Liver (tissue), 9 donors: ENCODE results near the gene UBA3. TPM values are rescaled to one million over a fixed set of nuclear protein-coding genes. Genes with fewer than 3 reads are reported as not detected.

Source experiments
- DNase-seq: peaks from one replicate; pipeline ENCODE4 v3.0.0-alpha.2; 2017; ENCODE audit warnings: low spot score
- H3K27ac ChIP-seq, 2 donors: one replicate each; pipeline ENCODE4 v1.7.0; 2013; ENCODE audit warnings: inconsistent platforms in 2 of 2, low read length in 2 of 2, control low read depth in 1 of 2, low read depth in 1 of 2, mild to moderate bottlenecking in 1 of 2
- H3K27me3 ChIP-seq, 4 donors: one replicate each; pipeline versions ENCODE4 v1.6.1 to v1.7.0; 2013; ENCODE audit warnings: low read length in 3 of 4, inconsistent platforms in 1 of 4, mild to moderate bottlenecking in 1 of 4, moderate library complexity in 1 of 4; ENCODE audit not compliant: control insufficient read depth in 4 of 4, insufficient read depth in 4 of 4
- H3K36me3 ChIP-seq, 4 donors: one replicate each; pipeline versions ENCODE4 v1.6.1 to v1.7.0; 2013; ENCODE audit warnings: low read length in 3 of 4, mild to moderate bottlenecking in 3 of 4, low read depth in 1 of 4, moderate library complexity in 1 of 4; ENCODE audit not compliant: control insufficient read depth in 4 of 4, insufficient read depth in 3 of 4
- H3K4me1 ChIP-seq, 4 donors: one replicate each; pipeline versions ENCODE4 v1.6.1 to v1.7.0; 2013; ENCODE audit warnings: low read length in 3 of 4, mild to moderate bottlenecking in 3 of 4, moderate library complexity in 1 of 4; ENCODE audit not compliant: control insufficient read depth in 4 of 4, insufficient read depth in 4 of 4
- H3K4me3 ChIP-seq, 3 donors: one replicate each; pipeline versions ENCODE4 v1.6.1 to v1.7.0; 2013; ENCODE audit warnings: low read length in 3 of 3, control low read depth in 1 of 3, low read depth in 1 of 3, mild to moderate bottlenecking in 1 of 3
- H3K9ac ChIP-seq, 2 donors: one replicate each; pipeline ENCODE4 v1.7.0; 2013; ENCODE audit warnings: low read length in 2 of 2, mild to moderate bottlenecking in 2 of 2, moderate library complexity in 2 of 2, control low read depth in 1 of 2, low read depth in 1 of 2
- H3K9me3 ChIP-seq, 4 donors: one replicate each; pipeline versions ENCODE4 v1.6.1 to v1.7.0; 2013; ENCODE audit warnings: low read length in 3 of 4; ENCODE audit not compliant: control insufficient read depth in 4 of 4
- ATF3 ChIP-seq: IDR thresholded peaks from 2 replicates; pipeline ENCODE4 v1.6.1; 2016; ENCODE audit warnings: antibody characterized with exemption
- EGR1 ChIP-seq, 2 donors: IDR thresholded peaks; 2 replicates each; pipeline ENCODE4 v1.6.1; 2016 to 2018; ENCODE audit warnings: antibody characterized with exemption in 2 of 2, low read depth in 2 of 2
- FOXA1 ChIP-seq: IDR thresholded peaks from 2 replicates; pipeline ENCODE4 v1.6.1; 2016; ENCODE audit warnings: antibody characterized with exemption
- GABPA ChIP-seq, 2 donors: IDR thresholded peaks in 1 of 2; conservative IDR thresholded peaks in 1 of 2; 2 replicates each; pipeline ENCODE4 v1.6.1; 2016; ENCODE audit warnings: antibody characterized with exemption in 2 of 2, mild to moderate bottlenecking in 1 of 2, moderate library complexity in 1 of 2
- JUND ChIP-seq, 2 donors: IDR thresholded peaks; 2 replicates each; pipeline ENCODE4 v1.6.1; 2016; ENCODE audit warnings: antibody characterized with exemption in 2 of 2
- RAD21 ChIP-seq, 2 donors: IDR thresholded peaks; 2 replicates each; pipeline ENCODE4 v1.6.1; 2016; ENCODE audit warnings: antibody characterized with exemption in 2 of 2, mild to moderate bottlenecking in 2 of 2
- REST ChIP-seq: IDR thresholded peaks from 2 replicates; pipeline ENCODE4 v1.6.1; 2016; ENCODE audit warnings: antibody characterized with exemption, mild to moderate bottlenecking
- YY1 ChIP-seq: IDR thresholded peaks from 2 replicates; pipeline ENCODE4 v1.6.1; 2016; ENCODE audit warnings: antibody characterized with exemption, mild to moderate bottlenecking
- WGBS: extraction: QIAGEN DNeasy Blood & Tissue Kit; methylation state at CpG from one replicate; pipeline ENCODE4 v1.1.7; 2013; 5-methylcytosine and 5-hydroxymethylcytosine counted together
- polyA plus RNA-seq, 2 donors: library from polyadenylated mRNA; stranded (reverse) in 1 of 2; unstranded in 1 of 2; fragments of 200-250 nt in 1 of 2; fragments of >200 nt in 1 of 2; fragmentation: Nextera tagmentation in 1 of 2; extraction: Ambion mirVana in 1 of 2; gene quantifications; one replicate each; pipeline versions ENCODE4 v1.2.1 to v1.2.3, GENCODE V29; 2013 to 2015
- total RNA-seq, 2 donors: library from RNA; depleted of rRNA; stranded (reverse); fragments of >200 nt; gene quantifications; one replicate each; pipeline ENCODE4 v1.2.3, GENCODE V29; 2014
- TF ChIP-seq, protein P1 (sequence below): fragments of 150-350 bp; IDR thresholded peaks from 2 replicates; pipeline ENCODE4 v1.5.1; 2017; ENCODE audit warnings: improper control_type of control experiment, low read depth, low read length; ENCODE audit not compliant: missing input control
- TF ChIP-seq, protein P2 (sequence below): IDR thresholded peaks from 2 replicates; pipeline ENCODE4 v1.6.1; 2016; ENCODE audit warnings: antibody characterized with exemption
- TF ChIP-seq, protein P3 (sequence below): IDR thresholded peaks from 2 replicates; pipeline ENCODE4 v1.6.1; 2016; ENCODE audit warnings: antibody characterized with exemption
- donor health status: healthy.
- donor health status: healthy.
- donor health status: healthy.
- donor health status: healthy.
- donor health status: healthy.

Gene UBA3
- total and polyA plus RNA-seq, 4 donors: 13.1 to 34.4 (median 26.4) TPM

GRCh38 chr3:69128509-69128908 lies 48.3 kb upstream of the UBA3 start:
- Histone ChIP-seq H3K4me3 (no peak overlapping the region), H3K4me1 (no peaks in the 10 kb centered on the region), H3K27me3 (no peaks in the 10 kb centered on the region), H3K9ac (no peak overlapping the region), H3K9me3 (no peaks in the 10 kb centered on the region), H3K27ac (no peak overlapping the region), H3K36me3 (no peaks in the 10 kb centered on the region)
- TF ChIP-seq YY1 (no peak), RAD21 (IDR thresholded peaks at IDR 0.05) (no peak)
- TF ChIP-seq, protein P1, sequence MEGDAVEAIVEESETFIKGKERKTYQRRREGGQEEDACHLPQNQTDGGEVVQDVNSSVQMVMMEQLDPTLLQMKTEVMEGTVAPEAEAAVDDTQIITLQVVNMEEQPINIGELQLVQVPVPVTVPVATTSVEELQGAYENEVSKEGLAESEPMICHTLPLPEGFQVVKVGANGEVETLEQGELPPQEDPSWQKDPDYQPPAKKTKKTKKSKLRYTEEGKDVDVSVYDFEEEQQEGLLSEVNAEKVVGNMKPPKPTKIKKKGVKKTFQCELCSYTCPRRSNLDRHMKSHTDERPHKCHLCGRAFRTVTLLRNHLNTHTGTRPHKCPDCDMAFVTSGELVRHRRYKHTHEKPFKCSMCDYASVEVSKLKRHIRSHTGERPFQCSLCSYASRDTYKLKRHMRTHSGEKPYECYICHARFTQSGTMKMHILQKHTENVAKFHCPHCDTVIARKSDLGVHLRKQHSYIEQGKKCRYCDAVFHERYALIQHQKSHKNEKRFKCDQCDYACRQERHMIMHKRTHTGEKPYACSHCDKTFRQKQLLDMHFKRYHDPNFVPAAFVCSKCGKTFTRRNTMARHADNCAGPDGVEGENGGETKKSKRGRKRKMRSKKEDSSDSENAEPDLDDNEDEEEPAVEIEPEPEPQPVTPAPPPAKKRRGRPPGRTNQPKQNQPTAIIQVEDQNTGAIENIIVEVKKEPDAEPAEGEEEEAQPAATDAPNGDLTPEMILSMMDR: no peak
- no peak for DNase-seq

GRCh38 chr3:69126999-69127398 lies 46.8 kb upstream of the UBA3 start:
- H3K27ac ChIP-seq: no peak overlapping the region
- H3K9me3 ChIP-seq: no peaks in the 10 kb centered on the region
- WGBS: 70% methylated on average over 2 of the region's 2 CpGs
- H3K27me3 ChIP-seq: no peaks in the 10 kb centered on the region
- no peaks in the 10 kb centered on the region for H3K4me1 ChIP-seq
- DNase-seq: no peak
- TF ChIP-seq REST (no peak), JUND (IDR thresholded peaks at IDR 0.05) (no peak), ATF3 (no peak), EGR1 (IDR thresholded peaks at IDR 0.05; ENCODE audit: low read depth in 2 of 2) (no peak), YY1 (no peak), FOXA1 (no peak), GABPA (IDR thresholded peaks at IDR 0.05 in 1 of 2, conservative IDR thresholded peaks at IDR 0.05 in 1 of 2) (no peak)
- TF ChIP-seq, protein P2, sequence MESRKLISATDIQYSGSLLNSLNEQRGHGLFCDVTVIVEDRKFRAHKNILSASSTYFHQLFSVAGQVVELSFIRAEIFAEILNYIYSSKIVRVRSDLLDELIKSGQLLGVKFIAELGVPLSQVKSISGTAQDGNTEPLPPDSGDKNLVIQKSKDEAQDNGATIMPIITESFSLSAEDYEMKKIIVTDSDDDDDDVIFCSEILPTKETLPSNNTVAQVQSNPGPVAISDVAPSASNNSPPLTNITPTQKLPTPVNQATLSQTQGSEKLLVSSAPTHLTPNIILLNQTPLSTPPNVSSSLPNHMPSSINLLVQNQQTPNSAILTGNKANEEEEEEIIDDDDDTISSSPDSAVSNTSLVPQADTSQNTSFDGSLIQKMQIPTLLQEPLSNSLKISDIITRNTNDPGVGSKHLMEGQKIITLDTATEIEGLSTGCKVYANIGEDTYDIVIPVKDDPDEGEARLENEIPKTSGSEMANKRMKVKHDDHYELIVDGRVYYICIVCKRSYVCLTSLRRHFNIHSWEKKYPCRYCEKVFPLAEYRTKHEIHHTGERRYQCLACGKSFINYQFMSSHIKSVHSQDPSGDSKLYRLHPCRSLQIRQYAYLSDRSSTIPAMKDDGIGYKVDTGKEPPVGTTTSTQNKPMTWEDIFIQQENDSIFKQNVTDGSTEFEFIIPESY: no peak
- TF ChIP-seq, protein P3, sequence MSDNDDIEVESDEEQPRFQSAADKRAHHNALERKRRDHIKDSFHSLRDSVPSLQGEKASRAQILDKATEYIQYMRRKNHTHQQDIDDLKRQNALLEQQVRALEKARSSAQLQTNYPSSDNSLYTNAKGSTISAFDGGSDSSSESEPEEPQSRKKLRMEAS: no peak
- TF ChIP-seq, protein P1: no peak
- H3K36me3 ChIP-seq: no peaks in the 10 kb centered on the region
- no peak overlapping the region for H3K9ac ChIP-seq
- no peak overlapping the region for H3K4me3 ChIP-seq
